ENCODE results near the gene WFIKKN1.

WFIKKN1 gene

GRCh38 chr16:652454-653305 lies 21.9 kb downstream of the WFIKKN1 start:
- H3K9me3 ChIP-seq (ENCODE audit: control insufficient read depth in 1 of 2, low read length in 2 of 2): no peaks in the 10 kb centered on the region
- H3K4me3 ChIP-seq (ENCODE audit: low read depth in 1 of 2, low read length in 2 of 2): no peak overlapping the region
- no peak overlapping the region for H3K9ac ChIP-seq (ENCODE audit: low read depth in 1 of 2, low read length in 2 of 2)
- no peaks in the 10 kb centered on the region for H3K27me3 ChIP-seq (ENCODE audit: control insufficient read depth in 1 of 2, insufficient read depth in 2 of 2, low read length in 2 of 2)
- H3K4me1 ChIP-seq (ENCODE audit: control insufficient read depth in 1 of 2, insufficient read depth in 2 of 2, low read length in 2 of 2): peaks cover 20 to 21% of the 10 kb centered on the region in 2 donors
- no peak overlapping the region for H3K27ac ChIP-seq (ENCODE audit: low read depth, low read length)
- H3K36me3 ChIP-seq (ENCODE audit: control insufficient read depth in 1 of 2, insufficient read depth in 2 of 2, low read length in 2 of 2): peaks cover 0 to 3% of the 10 kb centered on the region in 2 donors

DNA sequence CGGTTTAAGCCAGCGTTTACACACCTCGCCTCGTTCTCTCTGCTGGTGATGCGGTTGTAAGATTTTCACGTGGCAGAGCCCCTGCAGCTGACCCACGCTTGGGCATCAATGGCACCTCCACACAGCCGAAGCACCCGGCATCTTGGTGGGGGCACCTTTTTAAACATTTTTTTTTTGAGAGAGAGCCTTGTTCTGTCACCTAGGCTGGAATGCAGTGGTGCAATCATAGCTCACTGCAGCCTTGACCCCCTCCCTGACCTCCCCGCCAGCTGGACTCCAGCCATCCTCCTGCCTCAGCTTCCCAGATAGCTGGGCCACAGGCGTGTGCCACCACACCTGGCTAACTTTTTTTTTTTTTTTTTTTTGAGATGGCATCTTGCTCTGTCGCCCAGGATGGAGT lies 23.2 kb downstream of the WFIKKN1 start:
- Histone ChIP-seq H3K27me3 (ENCODE audit: control insufficient read depth in 1 of 2, insufficient read depth in 2 of 2, low read length in 2 of 2) (no peaks in the 10 kb centered on the region), H3K9me3 (ENCODE audit: control insufficient read depth in 1 of 2, low read length in 2 of 2) (no peaks in the 10 kb centered on the region), H3K9ac (ENCODE audit: low read depth in 1 of 2, low read length in 2 of 2) (no peak overlapping the region), H3K36me3 (ENCODE audit: control insufficient read depth in 1 of 2, insufficient read depth in 2 of 2, low read length in 2 of 2) (peaks cover 0 to 15% of the 10 kb centered on the region in 2 donors), H3K27ac (ENCODE audit: low read depth, low read length) (no peak overlapping the region), H3K4me1 (ENCODE audit: control insufficient read depth in 1 of 2, insufficient read depth in 2 of 2, low read length in 2 of 2) (peaks cover 10 to 12% of the 10 kb centered on the region in 2 donors), H3K4me3 (ENCODE audit: low read depth in 1 of 2, low read length in 2 of 2) (no peak overlapping the region)

DNA sequence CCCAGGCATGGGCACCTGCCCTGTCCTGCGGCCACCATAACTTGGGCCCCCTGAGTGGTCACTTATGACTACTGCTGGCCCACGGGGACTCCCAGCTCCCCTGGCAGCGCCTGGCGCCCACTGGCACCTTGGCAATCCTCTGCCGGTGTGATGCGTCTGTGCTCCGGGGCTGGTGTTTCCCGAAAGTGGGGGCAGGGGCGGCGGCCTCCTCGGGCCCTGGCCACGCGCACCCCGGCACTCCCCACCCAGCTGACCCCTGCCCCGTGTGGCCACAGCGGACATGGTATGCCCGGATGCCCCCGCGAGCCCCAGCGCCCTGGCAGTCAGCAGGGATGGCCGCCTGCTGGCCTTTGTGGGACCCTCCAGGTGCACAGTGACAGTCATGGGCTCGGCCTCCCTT lies 26.7 kb downstream of the WFIKKN1 start:
- Histone ChIP-seq H3K9me3 (ENCODE audit: control insufficient read depth in 1 of 2, low read length in 2 of 2) (no peaks in the 10 kb centered on the region), H3K27me3 (ENCODE audit: control insufficient read depth in 1 of 2, insufficient read depth in 2 of 2, low read length in 2 of 2) (no peaks in the 10 kb centered on the region), H3K27ac (ENCODE audit: low read depth, low read length) (no peak overlapping the region), H3K9ac (ENCODE audit: low read depth in 1 of 2, low read length in 2 of 2) (no peak overlapping the region), H3K4me1 (ENCODE audit: control insufficient read depth in 1 of 2, insufficient read depth in 2 of 2, low read length in 2 of 2) (peaks cover 3 to 13% of the 10 kb centered on the region in 2 donors), H3K36me3 (ENCODE audit: control insufficient read depth in 1 of 2, insufficient read depth in 2 of 2, low read length in 2 of 2) (peaks cover 0 to 16% of the 10 kb centered on the region in 2 donors), H3K4me3 (ENCODE audit: low read depth in 1 of 2, low read length in 2 of 2) (no peak overlapping the region)

- H3K27me3 ChIP-seq (ENCODE audit: control insufficient read depth in 1 of 2, insufficient read depth in 2 of 2, low read length in 2 of 2): no peaks in the 10 kb centered on the region
- no peak overlapping the region for H3K9ac ChIP-seq (ENCODE audit: low read depth in 1 of 2, low read length in 2 of 2)
- peaks cover 0 to 16% of the 10 kb centered on the region in 2 donors for H3K36me3 ChIP-seq (ENCODE audit: control insufficient read depth in 1 of 2, insufficient read depth in 2 of 2, low read length in 2 of 2)
- no peaks in the 10 kb centered on the region for H3K9me3 ChIP-seq (ENCODE audit: control insufficient read depth in 1 of 2, low read length in 2 of 2)
- no peak overlapping the region for H3K4me3 ChIP-seq (ENCODE audit: low read depth in 1 of 2, low read length in 2 of 2)
- peaks cover 3 to 13% of the 10 kb centered on the region in 2 donors for H3K4me1 ChIP-seq (ENCODE audit: control insufficient read depth in 1 of 2, insufficient read depth in 2 of 2, low read length in 2 of 2)
- no peak overlapping the region for H3K27ac ChIP-seq (ENCODE audit: low read depth, low read length)
Observed at GRCh38 chr16:658679-659571, 28.1 kb downstream of the WFIKKN1 start.

DNA sequence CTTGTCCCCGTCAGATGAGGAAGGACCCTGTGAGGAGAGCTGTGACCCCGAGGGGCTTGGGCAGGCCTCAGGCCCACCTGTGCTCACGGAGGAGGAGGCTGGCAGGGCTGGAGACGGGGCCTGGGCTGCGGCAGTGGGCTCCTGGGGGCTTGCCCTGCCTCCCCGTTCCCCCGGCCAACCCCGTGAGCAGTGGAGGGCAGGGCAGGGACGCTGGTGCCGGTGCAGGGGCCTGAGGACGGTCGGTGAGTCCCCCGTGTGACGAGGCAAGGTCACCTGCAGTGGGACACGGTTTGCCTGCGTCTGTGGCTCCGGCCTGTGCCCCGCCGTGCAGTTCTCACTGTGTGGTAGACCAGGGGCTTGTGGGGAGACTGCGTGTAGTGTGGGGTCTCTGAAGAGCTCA lies 28.8 kb downstream of the WFIKKN1 start:
- Histone ChIP-seq H3K4me1 (ENCODE audit: control insufficient read depth in 1 of 2, insufficient read depth in 2 of 2, low read length in 2 of 2) (peaks cover 3 to 13% of the 10 kb centered on the region in 2 donors), H3K27me3 (ENCODE audit: control insufficient read depth in 1 of 2, insufficient read depth in 2 of 2, low read length in 2 of 2) (no peaks in the 10 kb centered on the region), H3K9me3 (ENCODE audit: control insufficient read depth in 1 of 2, low read length in 2 of 2) (no peaks in the 10 kb centered on the region), H3K27ac (ENCODE audit: low read depth, low read length) (no peak overlapping the region), H3K9ac (ENCODE audit: low read depth in 1 of 2, low read length in 2 of 2) (no peak overlapping the region), H3K36me3 (ENCODE audit: control insufficient read depth in 1 of 2, insufficient read depth in 2 of 2, low read length in 2 of 2) (peaks cover 0 to 16% of the 10 kb centered on the region in 2 donors), H3K4me3 (ENCODE audit: low read depth in 1 of 2, low read length in 2 of 2) (no peak overlapping the region)

GRCh38 chr16:660132-660458 lies 29.3 kb downstream of the WFIKKN1 start:
- H3K27me3 ChIP-seq (ENCODE audit: control insufficient read depth in 1 of 2, insufficient read depth in 2 of 2, low read length in 2 of 2): no peaks in the 10 kb centered on the region
- peak overlapping the region; percentile 18 to 25 for H3K9ac ChIP-seq (ENCODE audit: low read depth in 1 of 2, low read length in 2 of 2)
- no peak overlapping the region for H3K4me3 ChIP-seq (ENCODE audit: low read depth in 1 of 2, low read length in 2 of 2)
- H3K9me3 ChIP-seq (ENCODE audit: control insufficient read depth in 1 of 2, low read length in 2 of 2): no peaks in the 10 kb centered on the region
- peaks cover 0 to 16% of the 10 kb centered on the region in 2 donors for H3K36me3 ChIP-seq (ENCODE audit: control insufficient read depth in 1 of 2, insufficient read depth in 2 of 2, low read length in 2 of 2)
- H3K4me1 ChIP-seq (ENCODE audit: control insufficient read depth in 1 of 2, insufficient read depth in 2 of 2, low read length in 2 of 2): peaks cover 3 to 13% of the 10 kb centered on the region in 2 donors
- H3K27ac ChIP-seq (ENCODE audit: low read depth, low read length): no peak overlapping the region

GRCh38 chr16:660459-661183 lies 29.8 kb downstream of the WFIKKN1 start:
- Histone ChIP-seq H3K4me1 (ENCODE audit: control insufficient read depth in 1 of 2, insufficient read depth in 2 of 2, low read length in 2 of 2) (peaks cover 3 to 13% of the 10 kb centered on the region in 2 donors), H3K9ac (ENCODE audit: low read depth in 1 of 2, low read length in 2 of 2) (peak overlapping the region; percentile 18 to 25), H3K36me3 (ENCODE audit: control insufficient read depth in 1 of 2, insufficient read depth in 2 of 2, low read length in 2 of 2) (peaks cover 0 to 13% of the 10 kb centered on the region in 2 donors), H3K27me3 (ENCODE audit: control insufficient read depth in 1 of 2, insufficient read depth in 2 of 2, low read length in 2 of 2) (no peaks in the 10 kb centered on the region), H3K27ac (ENCODE audit: low read depth, low read length) (no peak overlapping the region), H3K4me3 (ENCODE audit: low read depth in 1 of 2, low read length in 2 of 2) (no peak overlapping the region), H3K9me3 (ENCODE audit: control insufficient read depth in 1 of 2, low read length in 2 of 2) (no peaks in the 10 kb centered on the region)

DNA sequence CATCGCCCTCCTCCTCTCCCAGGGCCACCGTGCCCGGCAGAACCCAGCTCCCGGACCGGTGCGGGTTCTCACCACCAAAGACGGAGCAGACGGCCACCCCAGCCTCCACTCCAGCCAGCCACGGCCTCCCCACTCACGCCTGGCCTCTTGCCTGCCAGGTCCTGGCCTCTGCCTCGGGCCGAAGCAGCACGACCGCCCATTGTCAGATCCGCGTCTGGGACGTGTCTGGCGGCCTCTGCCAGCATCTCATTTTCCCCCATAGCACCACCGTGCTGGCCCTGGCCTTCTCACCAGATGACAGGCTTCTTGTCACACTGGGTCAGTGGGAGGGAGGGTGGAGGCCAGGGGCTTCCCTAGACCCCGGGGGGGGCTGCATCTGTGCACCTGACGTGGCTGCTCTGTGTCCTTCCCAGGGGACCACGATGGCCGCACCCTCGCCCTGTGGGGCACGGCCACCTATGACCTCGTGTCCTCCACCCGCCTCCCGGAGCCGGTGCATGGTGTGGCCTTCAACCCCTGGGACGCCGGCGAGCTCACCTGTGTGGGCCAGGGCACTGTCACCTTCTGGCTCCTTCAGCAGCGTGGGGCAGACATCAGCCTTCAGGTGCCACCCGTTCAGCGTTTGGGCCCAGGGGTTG lies 30.5 kb downstream of the WFIKKN1 start:
- no peak overlapping the region for H3K4me3 ChIP-seq (ENCODE audit: low read depth in 1 of 2, low read length in 2 of 2)

GRCh38 chr16:662095-662494 lies 31.3 kb downstream of the WFIKKN1 start:
- no peaks in the 10 kb centered on the region for H3K9me3 ChIP-seq (ENCODE audit: control insufficient read depth in 1 of 2, low read length in 2 of 2)
- H3K27ac ChIP-seq (ENCODE audit: low read depth, low read length): no peak overlapping the region
- no peaks in the 10 kb centered on the region for H3K27me3 ChIP-seq (ENCODE audit: control insufficient read depth in 1 of 2, insufficient read depth in 2 of 2, low read length in 2 of 2)
- H3K36me3 ChIP-seq (ENCODE audit: control insufficient read depth in 1 of 2, insufficient read depth in 2 of 2, low read length in 2 of 2): peaks cover 0 to 12% of the 10 kb centered on the region in 2 donors
- peaks cover 3 to 13% of the 10 kb centered on the region in 2 donors for H3K4me1 ChIP-seq (ENCODE audit: control insufficient read depth in 1 of 2, insufficient read depth in 2 of 2, low read length in 2 of 2)
- H3K4me3 ChIP-seq (ENCODE audit: low read depth in 1 of 2, low read length in 2 of 2): no peak overlapping the region
- no peak overlapping the region for H3K9ac ChIP-seq (ENCODE audit: low read depth in 1 of 2, low read length in 2 of 2)

More for the DNA sequence above, 30.5 kb downstream of the WFIKKN1 start:
- Histone ChIP-seq H3K4me1 (ENCODE audit: control insufficient read depth in 1 of 2, insufficient read depth in 2 of 2, low read length in 2 of 2) (peaks cover 3 to 13% of the 10 kb centered on the region in 2 donors), H3K27ac (ENCODE audit: low read depth, low read length) (no peak overlapping the region), H3K36me3 (ENCODE audit: control insufficient read depth in 1 of 2, insufficient read depth in 2 of 2, low read length in 2 of 2) (peaks cover 0 to 12% of the 10 kb centered on the region in 2 donors), H3K27me3 (ENCODE audit: control insufficient read depth in 1 of 2, insufficient read depth in 2 of 2, low read length in 2 of 2) (no peaks in the 10 kb centered on the region), H3K9ac (ENCODE audit: low read depth in 1 of 2, low read length in 2 of 2) (no peak overlapping the region), H3K9me3 (ENCODE audit: control insufficient read depth in 1 of 2, low read length in 2 of 2) (no peaks in the 10 kb centered on the region)
